ENCODE results near the gene BRAP. TPM values are rescaled to one million over a fixed set of nuclear protein-coding genes. Genes with fewer than 3 reads are reported as not detected.

BRAP gene
- polyA plus RNA-seq, 3 donors, result 7.0 to 14.5 (median 10.2) TPM

- no peak for TF ChIP-seq CTCF (IDR thresholded peaks at IDR 0.05)
- no peak overlapping the region for H3K27ac Mint-ChIP-seq
- no peaks in the 10 kb centered on the region for H3K27me3 Mint-ChIP-seq (ENCODE audit: low read depth in 3 of 3)
- H3K36me3 ChIP-seq (replicated peaks in 1 of 2; ENCODE audit: control insufficient read depth in 1 of 2, insufficient read depth in 2 of 2, low read length in 2 of 2), result peaks cover 37 to 60% of the 10 kb centered on the region in 2 donors
- H3K9ac ChIP-seq (ENCODE audit: insufficient read depth, low read length, poor library complexity, severe bottlenecking), result no peak overlapping the region
- H3K4me1 ChIP-seq (ENCODE audit: control insufficient read depth in 1 of 2, insufficient read depth in 2 of 2, low read length in 2 of 2), result no peaks in the 10 kb centered on the region
- H3K4me2 ChIP-seq (replicated peaks; ENCODE audit: extremely low read depth, low read length, poor library complexity, severe bottlenecking), result no peak overlapping the region
- intact Hi-C loops (cut with micrococcal nuclease), result no loop called here
- no CpG with 5 or more reads among the region's 5 CpGs for WGBS (ENCODE audit: insufficient coverage)
- peaks cover 46 to 66% of the 10 kb centered on the region in 2 donors for H3K36me3 Mint-ChIP-seq
- H2AFZ ChIP-seq (ENCODE audit: insufficient read depth, low read depth, low read length, poor library complexity, severe bottlenecking), result no peak overlapping the region
- peaks cover 7% of the 10 kb centered on the region for H4K20me1 ChIP-seq (ENCODE audit: insufficient read depth, low read length)
- H3K4me1 Mint-ChIP-seq, result peaks cover 6% of the 10 kb centered on the region
- H3K4me3 Mint-ChIP-seq, result no peak overlapping the region
- no peak for DNase-seq
- H3K27ac ChIP-seq (ENCODE audit: low read depth in 1 of 2, low read length in 2 of 2), result no peak overlapping the region
- H3K27me3 ChIP-seq (ENCODE audit: control insufficient read depth in 2 of 2, insufficient read depth in 2 of 2, low read length in 2 of 2), result no peaks in the 10 kb centered on the region
- H3K9me3 ChIP-seq (replicated peaks in 1 of 2; ENCODE audit: control insufficient read depth in 1 of 2, insufficient read depth in 1 of 2, low read length in 2 of 2), result no peaks in the 10 kb centered on the region
- H3K79me2 ChIP-seq (ENCODE audit: insufficient read depth, low read length), result no peaks in the 10 kb centered on the region
- no peaks in the 10 kb centered on the region for H3K9me3 Mint-ChIP-seq
- no peak overlapping the region for H3K4me3 ChIP-seq (replicated peaks in 1 of 3; ENCODE audit: low read depth in 2 of 3, low read length in 3 of 3)
These were observed 45.2 kb downstream of the BRAP start for GRCh38 chr12:111640506-111640905.

- Histone ChIP-seq H3K9ac (ENCODE audit: insufficient read depth, low read length, poor library complexity, severe bottlenecking) (no peak overlapping the region), H3K36me3 (replicated peaks in 1 of 2; ENCODE audit: control insufficient read depth in 1 of 2, insufficient read depth in 2 of 2, low read length in 2 of 2) (peaks cover 18 to 41% of the 10 kb centered on the region in 2 donors), H3K9me3 (replicated peaks in 1 of 2; ENCODE audit: control insufficient read depth in 1 of 2, insufficient read depth in 1 of 2, low read length in 2 of 2) (no peaks in the 10 kb centered on the region), H2AFZ (ENCODE audit: insufficient read depth, low read depth, low read length, poor library complexity, severe bottlenecking) (no peak overlapping the region), H3K4me1 (ENCODE audit: control insufficient read depth in 1 of 2, insufficient read depth in 2 of 2, low read length in 2 of 2) (no peaks in the 10 kb centered on the region), H3K79me2 (ENCODE audit: insufficient read depth, low read length) (no peaks in the 10 kb centered on the region), H3K27me3 (ENCODE audit: control insufficient read depth in 2 of 2, insufficient read depth in 2 of 2, low read length in 2 of 2) (no peaks in the 10 kb centered on the region), H3K4me2 (replicated peaks; ENCODE audit: extremely low read depth, low read length, poor library complexity, severe bottlenecking) (no peak overlapping the region), H4K20me1 (ENCODE audit: insufficient read depth, low read length) (peaks cover 3% of the 10 kb centered on the region), H3K27ac (ENCODE audit: low read depth in 1 of 2, low read length in 2 of 2) (no peak overlapping the region), H3K4me3 (replicated peaks in 1 of 3; ENCODE audit: low read depth in 2 of 3, low read length in 3 of 3) (no peak overlapping the region)
- H3K27ac Mint-ChIP-seq, result no peak overlapping the region
- H3K4me1 Mint-ChIP-seq, result peaks cover 7% of the 10 kb centered on the region
- H3K36me3 Mint-ChIP-seq, result peaks cover 29 to 47% of the 10 kb centered on the region in 2 donors
- no peak for TF ChIP-seq CTCF (IDR thresholded peaks at IDR 0.05)
- 90% methylated on average over 2 of the region's 6 CpGs for WGBS (ENCODE audit: insufficient coverage)
- H3K27me3 Mint-ChIP-seq (ENCODE audit: low read depth in 3 of 3), result peaks cover 0 to 4% (median 2%) of the 10 kb centered on the region in 3 donors
- intact Hi-C loops (cut with micrococcal nuclease), result no loop called here
- H3K4me3 Mint-ChIP-seq, result no peak overlapping the region
- H3K9me3 Mint-ChIP-seq, result no peaks in the 10 kb centered on the region
- no peak for DNase-seq
These were observed 47.2 kb downstream of the BRAP start for GRCh38 chr12:111638556-111638955.

All from CD14-positive monocyte (primary cell).